SK-N-SH (cell line): ENCODE measurements around the gene CDSN. TPM values are rescaled to one million over a fixed set of nuclear protein-coding genes. Genes with fewer than 3 reads are reported as not detected.
A peak's percentile ranks its signal among the peaks of the same experiment; 100 is the strongest.

ENCODE experiments used
- CTCF ChIA-PET: fragments of 300-600, 350-600 bp; formaldehyde crosslinking; extraction: SDS; loops from one replicate; lab custom pipeline; 2021; lab: Yijun Ruan, JAX
- POLR2A ChIA-PET: fragments of 350-600 bp; sonication (Branson Sonifier 250); formaldehyde crosslinking; extraction: SDS; loops from one replicate; lab custom pipeline; 2020; ENCODE audit warnings: antibody characterized with exemption, inconsistent platforms; lab: Yijun Ruan, JAX
- DNase-seq: peaks from one replicate; pipeline ENCODE4 v3.0.0; 2012
- H2AFZ ChIP-seq: fragments of 200-600 bp; sonication (generic); 2 replicates; pipeline ENCODE4 v1.8.1; 2016; ENCODE audit warnings: antibody characterized with exemption, mild to moderate bottlenecking, low read depth
- H3F3A ChIP-seq: fragments of 200-600 bp; sonication (generic); replicated peaks from 2 replicates; pipeline ENCODE3; 2016; ENCODE audit warnings: antibody characterized with exemption, mild to moderate bottlenecking; ENCODE audit not compliant: insufficient read depth
- H3K27ac ChIP-seq, 2 experiments: fragments of 200-500 bp in 1 of 2; fragments of 200-600 bp in 1 of 2; sonication (Bioruptor generic) in 1 of 2; sonication (generic), shearing (Covaris generic) in 1 of 2; 2 replicates each; pipeline versions ENCODE4 v1.5.1 to v1.6.1; 2014 to 2016; ENCODE audit warnings: low read depth in 2 of 2, inconsistent platforms in 1 of 2, low read length in 1 of 2, mild to moderate bottlenecking in 1 of 2, mixed read lengths in 1 of 2
- H3K27me3 ChIP-seq: fragments of 200-600 bp; sonication (generic), shearing (Covaris generic); 2 replicates; pipeline ENCODE4 v1.6.1; 2016; ENCODE audit warnings: mixed run types; ENCODE audit not compliant: insufficient read depth
- H3K36me3 ChIP-seq, 2 experiments: fragments of 200-500 bp in 1 of 2; fragments of 200-600 bp in 1 of 2; sonication (Bioruptor generic) in 1 of 2; sonication (generic) in 1 of 2; replicated peaks in 1 of 2; 2 replicates each; pipeline versions ENCODE3 to v1.5.1; 2014 to 2016; ENCODE audit warnings: low read length in 1 of 2, mild to moderate bottlenecking in 1 of 2; ENCODE audit not compliant: insufficient read depth in 2 of 2, control insufficient read depth in 1 of 2
- H3K4me1 ChIP-seq, 2 experiments: fragments of 200-500 bp in 1 of 2; fragments of 200-600 bp in 1 of 2; sonication (Bioruptor generic) in 1 of 2; sonication (generic), shearing (Covaris generic) in 1 of 2; 2 replicates each; pipeline versions ENCODE4 v1.5.1 to v1.6.1; 2014 to 2016; ENCODE audit warnings: low read depth in 1 of 2, low read length in 1 of 2, mixed run types in 1 of 2; ENCODE audit not compliant: insufficient read depth in 2 of 2, control insufficient read depth in 1 of 2
- H3K4me2 ChIP-seq: fragments of 200-600 bp; sonication (generic), shearing (Covaris generic); 2 replicates; pipeline ENCODE4 v1.6.1; 2017; ENCODE audit warnings: mixed run types
- H3K4me3 ChIP-seq, 2 experiments: fragments of 200-500 bp in 1 of 2; fragments of 200-600 bp in 1 of 2; sonication (Bioruptor generic) in 1 of 2; sonication (generic), shearing (Covaris generic) in 1 of 2; 2 replicates each; pipeline versions ENCODE4 v1.5.1 to v1.8.1; 2014 to 2016; ENCODE audit warnings: low read depth in 2 of 2, inconsistent platforms in 1 of 2, low read length in 1 of 2, mild to moderate bottlenecking in 1 of 2, mixed read lengths in 1 of 2, moderate library complexity in 1 of 2
- H3K79me2 ChIP-seq: fragments of 200-600 bp; sonication (generic); 2 replicates; pipeline ENCODE4 v1.8.1; 2017; ENCODE audit warnings: mild to moderate bottlenecking; ENCODE audit not compliant: insufficient read depth
- H3K9ac ChIP-seq: fragments of 200-600 bp; sonication (generic); 2 replicates; pipeline ENCODE4 v1.6.1; 2017; ENCODE audit warnings: mixed run types
- H3K9me2 ChIP-seq: fragments of 200-600 bp; sonication (generic); 2 replicates; pipeline ENCODE4 v1.6.1; 2017; ENCODE audit warnings: mixed run types
- H3K9me3 ChIP-seq: fragments of 200-600 bp; sonication (generic); 2 replicates; pipeline ENCODE4 v1.6.1; 2017; ENCODE audit warnings: mixed run types, mild to moderate bottlenecking, moderate library complexity
- H4K20me1 ChIP-seq: fragments of 200-600 bp; sonication (generic); 2 replicates; pipeline ENCODE4 v1.6.1; 2017; ENCODE audit warnings: mild to moderate bottlenecking, mixed run types; ENCODE audit not compliant: insufficient read depth
- CHD2 ChIP-seq: fragments of 150-350 bp; IDR thresholded peaks from 2 replicates; pipeline ENCODE4 v1.6.1; 2018; ENCODE audit warnings: low read length; ENCODE audit not compliant: partially characterized antibody
- CTCF ChIP-seq: fragments of 200-600 bp; sonication (generic); IDR thresholded peaks from 2 replicates; pipeline ENCODE4 v1.6.1; 2017; ENCODE audit warnings: antibody characterized with exemption, mild to moderate bottlenecking, moderate library complexity
- ELF1 ChIP-seq: IDR thresholded peaks from 2 replicates; pipeline ENCODE4 v1.4.0; 2012
- EP300 ChIP-seq, 2 experiments: IDR thresholded peaks; 2 replicates each; pipeline versions ENCODE4 v1.4.0 to v1.6.1; 2012; ENCODE audit warnings: borderline replicate concordance in 1 of 2, low read depth in 1 of 2, low read length in 1 of 2
- EZH2phosphoT487 ChIP-seq: fragments of 200-600 bp; sonication (generic); IDR thresholded peaks from 2 replicates; pipeline ENCODE4 v1.6.1; 2017; ENCODE audit warnings: low read depth, mixed run types, mild to moderate bottlenecking, antibody characterized with exemption, moderate library complexity, borderline replicate concordance
- FOSL2 ChIP-seq: IDR thresholded peaks from 2 replicates; pipeline ENCODE4 v1.4.0; 2012; ENCODE audit warnings: low read depth, mild to moderate bottlenecking, moderate library complexity, borderline replicate concordance
- FOXJ3 ChIP-seq: sonication (generic); formaldehyde crosslinking; IDR thresholded peaks from 2 replicates; pipeline ENCODE4 v1.5.1; 2020; ENCODE audit warnings: mild to moderate bottlenecking, missing genetic modification reagents
- GABPA ChIP-seq: IDR thresholded peaks from 2 replicates; pipeline ENCODE4 v1.4.0; 2012; ENCODE audit warnings: low read depth, mild to moderate bottlenecking
- JUND ChIP-seq: IDR thresholded peaks from 2 replicates; pipeline ENCODE4 v1.4.0; 2012
- NFIC ChIP-seq: IDR thresholded peaks from 2 replicates; pipeline ENCODE4 v1.4.0; 2012; ENCODE audit warnings: borderline replicate concordance
- PBX3 ChIP-seq: IDR thresholded peaks from 2 replicates; pipeline ENCODE4; 2012
- POLR2AphosphoS5 ChIP-seq: IDR thresholded peaks from 2 replicates; pipeline ENCODE4 v1.6.1; 2012; ENCODE audit warnings: low read depth, low read length
- RCOR1 ChIP-seq: fragments of 150-350 bp; IDR thresholded peaks from 2 replicates; pipeline ENCODE4 v1.6.1; 2017; ENCODE audit warnings: antibody characterized with exemption, low read length
- REST ChIP-seq: IDR thresholded peaks from 2 replicates; pipeline ENCODE4 v1.6.1; 2012; ENCODE audit warnings: mild to moderate bottlenecking, low read depth, low read length, moderate library complexity
- YY1 ChIP-seq: IDR thresholded peaks from 2 replicates; pipeline ENCODE4 v1.4.0; 2012; ENCODE audit warnings: low read depth, mild to moderate bottlenecking
- WGBS: methylation state at CpG from one replicate; pipeline ENCODE4 v1.1.6; 2017; ENCODE audit warnings: low lambda C conversion rate; 5-methylcytosine and 5-hydroxymethylcytosine counted together
- polyA plus RNA-seq, 3 experiments: library from polyadenylated mRNA; depleted of rRNA; stranded (reverse); fragments of >200 nt; gene quantifications; 2 replicates each; pipeline ENCODE4 v1.2.3, GENCODE V29; 2012
- TF ChIP-seq, protein P1 (sequence below): IDR thresholded peaks from 2 replicates; pipeline ENCODE4 v1.4.0; 2012; ENCODE audit warnings: low read depth
- TF ChIP-seq, protein P2 (sequence below): IDR thresholded peaks from 2 replicates; pipeline ENCODE4 v1.4.0; 2012; ENCODE audit warnings: low read depth, borderline replicate concordance

The CDSN gene
- polyA plus RNA-seq, 1 of the 3 experiments (the other 2 are of a cell fraction), result 0.02 TPM

DNA sequence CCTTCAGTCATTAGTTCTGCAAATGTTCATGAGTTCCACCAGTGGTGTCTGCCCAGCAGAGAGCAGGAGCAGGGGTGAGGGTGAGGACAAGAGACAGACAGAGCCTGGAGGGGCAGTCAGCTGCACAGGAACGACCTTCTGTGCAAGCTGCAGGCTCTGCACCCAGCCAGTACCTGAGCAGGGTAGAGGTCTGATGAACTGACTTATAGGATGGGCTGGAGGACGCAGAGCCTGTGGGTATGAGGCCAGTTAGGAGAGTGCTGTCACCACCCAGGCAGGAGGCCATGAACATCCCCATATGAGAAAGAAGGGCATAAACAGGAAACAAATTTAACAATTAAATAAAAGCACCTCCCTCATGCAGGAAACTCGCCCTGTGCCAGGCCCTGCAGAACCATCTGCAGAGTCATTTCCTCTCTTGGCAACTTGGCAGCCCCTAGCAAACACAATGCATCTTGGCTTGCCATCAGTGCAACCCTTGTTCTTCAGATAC lies 25.8 kb downstream of the CDSN start:
- H3F3A ChIP-seq, result peaks cover 16% of the 10 kb centered on the region
- no peaks in the 10 kb centered on the region; the same call in 1 of the 2 replicates for H3K79me2 ChIP-seq
- H3K27ac ChIP-seq, result no peak overlapping the region
- H3K4me1 ChIP-seq, result peaks cover 8 to 13% of the 10 kb centered on the region in 2 experiments; a peak in 2 of 4 replicates
- no peaks in the 10 kb centered on the region for H4K20me1 ChIP-seq
- no peaks in the 10 kb centered on the region for H3K9me2 ChIP-seq
- 49% methylated on average over 2 of the region's 3 CpGs for WGBS
- H3K4me2 ChIP-seq, result peak overlapping the region; percentile 34; the same call in 1 of the 2 replicates
- H3K9me3 ChIP-seq, result no peaks in the 10 kb centered on the region
- peak overlapping the region; percentile 54 for H2AFZ ChIP-seq
- H3K9ac ChIP-seq, result no peak overlapping the region
- ChIA-PET POLR2A (interaction anchor here (0.5 to 0.6 kb wide), 2 partner anchors 11 to 414 kb away, joined by 3 to 6 read pairs; no protein-coding TSS in a partner anchor), CTCF (interaction anchor here (1.2 to 2.6 kb wide), 8 partner anchors 8 to 273 kb away, joined by 3 to 11 read pairs (median 6); no protein-coding TSS in a partner anchor)
- H3K36me3 ChIP-seq, result no peaks in the 10 kb centered on the region
- no peaks in the 10 kb centered on the region for H3K27me3 ChIP-seq
- DNase-seq, result no peak
- TF ChIP-seq NFIC, result peak; percentile 68
- TF ChIP-seq EZH2phosphoT487, result no peak
- TF ChIP-seq, protein P1, sequence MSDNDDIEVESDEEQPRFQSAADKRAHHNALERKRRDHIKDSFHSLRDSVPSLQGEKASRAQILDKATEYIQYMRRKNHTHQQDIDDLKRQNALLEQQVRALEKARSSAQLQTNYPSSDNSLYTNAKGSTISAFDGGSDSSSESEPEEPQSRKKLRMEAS, result 0 out of 2 replicates have a peak, but pooled peaks have one; percentile 19
- TF ChIP-seq FOSL2, result no peak
- no peak overlapping the region for H3K4me3 ChIP-seq

DNA sequence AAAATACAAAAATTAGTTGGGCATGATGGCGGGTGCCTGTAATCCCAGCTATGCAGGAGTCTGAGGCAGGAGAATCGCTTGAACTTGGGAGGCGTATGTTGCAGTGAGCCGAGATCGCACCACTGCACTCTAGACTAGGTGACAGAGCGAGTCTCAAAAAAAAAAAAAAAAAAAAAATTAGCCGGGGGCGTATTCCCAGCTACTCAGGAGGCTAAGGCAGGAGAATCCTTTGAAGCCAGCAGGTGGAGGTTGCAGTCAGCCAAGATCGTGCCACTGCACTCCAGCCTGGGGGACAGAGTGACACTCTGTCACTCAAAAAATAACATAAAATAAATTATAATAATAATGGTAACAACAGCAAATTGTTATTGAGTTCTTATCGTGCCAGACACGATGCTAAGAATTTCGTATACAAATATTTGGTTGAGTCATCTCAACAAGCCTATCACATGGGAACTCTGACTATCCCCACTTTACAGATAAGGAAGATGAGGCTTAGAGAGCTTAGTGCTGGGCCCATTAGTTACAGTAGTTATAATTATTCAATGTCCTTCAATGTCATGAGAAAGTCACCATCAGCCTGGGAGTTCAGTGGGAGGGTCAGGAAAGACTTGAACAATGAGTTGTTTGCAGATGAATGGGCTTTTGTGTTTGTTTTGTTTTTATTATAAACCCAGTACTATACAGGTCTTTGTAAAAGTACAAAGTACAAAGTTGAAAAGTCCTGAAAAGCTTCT lies 27.3 kb downstream of the CDSN start:
- no peak overlapping the region for H3K4me2 ChIP-seq

More for the DNA sequence above, 27.3 kb downstream of the CDSN start:
- H3K79me2 ChIP-seq, result no peaks in the 10 kb centered on the region; the same call in 1 of the 2 replicates
- no peaks in the 10 kb centered on the region for H4K20me1 ChIP-seq
- H3K27me3 ChIP-seq, result no peaks in the 10 kb centered on the region
- H2AFZ ChIP-seq, result no peak overlapping the region
- ChIA-PET POLR2A (interaction anchor here (0.7 kb wide), 1 partner anchor 179 kb away, joined by 4 read pairs; the partner anchor contains the start of gene VARS2), CTCF (interaction anchor here (0.6 to 2.6 kb wide), 13 partner anchors 9 to 414 kb away, joined by 3 to 11 read pairs (median 3); no protein-coding TSS in a partner anchor)
- H3K4me1 ChIP-seq, result peaks cover 8 to 13% of the 10 kb centered on the region in 2 experiments; a peak in 2 of 4 replicates
- no peak overlapping the region for H3K27ac ChIP-seq
- WGBS, result 77% methylated on average over 12 of the region's 12 CpGs
- H3K36me3 ChIP-seq, result no peaks in the 10 kb centered on the region
- no peaks in the 10 kb centered on the region for H3K9me2 ChIP-seq
- peaks cover 16% of the 10 kb centered on the region for H3F3A ChIP-seq
- DNase-seq, result no peak
- H3K9ac ChIP-seq, result no peak overlapping the region
- no peak overlapping the region for H3K4me3 ChIP-seq
- no peaks in the 10 kb centered on the region for H3K9me3 ChIP-seq
- TF ChIP-seq CTCF (no peak), REST (no peak), POLR2AphosphoS5 (no peak), ELF1 (no peak), RCOR1 (no peak), EP300 (IDR thresholded peaks at IDR 0.05; ENCODE audit: borderline replicate concordance in 1 of 2, low read depth in 1 of 2, low read length in 1 of 2) (no peak), CHD2 (no peak), FOSL2 (no peak), JUND (no peak), FOXJ3 (CRISPR knock-in tag) (no peak), PBX3 (no peak), YY1 (no peak), GABPA (no peak)
- TF ChIP-seq, protein P2, sequence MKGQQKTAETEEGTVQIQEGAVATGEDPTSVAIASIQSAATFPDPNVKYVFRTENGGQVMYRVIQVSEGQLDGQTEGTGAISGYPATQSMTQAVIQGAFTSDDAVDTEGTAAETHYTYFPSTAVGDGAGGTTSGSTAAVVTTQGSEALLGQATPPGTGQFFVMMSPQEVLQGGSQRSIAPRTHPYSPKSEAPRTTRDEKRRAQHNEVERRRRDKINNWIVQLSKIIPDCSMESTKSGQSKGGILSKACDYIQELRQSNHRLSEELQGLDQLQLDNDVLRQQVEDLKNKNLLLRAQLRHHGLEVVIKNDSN, result no peak
- TF ChIP-seq, protein P1, result no peak
- TF ChIP-seq, all 33 proteins: peak for 0
